Measurements from ENCODE around the gene SECISBP2.

The SECISBP2 gene

DNA sequence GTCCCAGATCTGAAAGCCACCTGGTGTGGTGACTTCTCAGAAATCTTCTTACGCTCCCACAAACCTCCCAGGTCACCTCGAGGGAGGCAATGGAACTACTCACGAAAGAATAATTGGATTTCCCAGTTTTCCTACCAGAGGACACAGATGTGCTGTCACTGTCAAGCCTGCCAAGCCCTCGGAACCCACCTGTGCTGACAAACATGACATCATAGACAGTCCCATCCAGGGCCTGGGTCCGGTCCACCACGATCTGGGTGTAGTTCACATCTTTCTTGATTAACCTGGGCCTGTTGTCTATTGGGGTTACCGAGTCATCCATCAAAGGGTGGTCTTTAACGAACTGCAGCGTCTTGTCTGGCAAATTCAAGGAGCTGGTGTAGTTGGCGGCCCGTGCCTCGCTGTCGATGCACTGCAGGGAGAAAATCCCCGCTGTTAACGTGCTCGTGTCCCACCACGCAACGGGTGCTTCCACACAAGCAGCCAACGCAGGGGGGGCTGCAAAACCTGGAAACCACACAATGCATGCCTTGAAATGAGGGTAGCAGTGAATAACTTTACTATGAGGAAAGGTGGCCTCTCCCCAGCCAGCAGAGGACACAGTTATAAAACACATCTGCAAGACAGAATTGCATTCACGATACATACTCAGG lies 69.0 kb downstream of the SECISBP2 start:
- TF ChIP-seq TAF1 (IDR thresholded peaks at IDR 0.05; ENCODE audit: borderline replicate concordance, insufficient read depth, low read length) (no peak), SIN3A (IDR thresholded peaks at IDR 0.05; ENCODE audit: borderline replicate concordance, insufficient read depth, low read length) (no peak), POLR2AphosphoS5 (IDR thresholded peaks at IDR 0.05; ENCODE audit: low read depth, low read length) (no peak), FOXP2 (optimal IDR thresholded peaks at IDR 0.05; ENCODE audit: borderline replicate concordance, extremely low read depth, extremely low read length, insufficient read depth) (no peak)
- TF ChIP-seq, protein P1, sequence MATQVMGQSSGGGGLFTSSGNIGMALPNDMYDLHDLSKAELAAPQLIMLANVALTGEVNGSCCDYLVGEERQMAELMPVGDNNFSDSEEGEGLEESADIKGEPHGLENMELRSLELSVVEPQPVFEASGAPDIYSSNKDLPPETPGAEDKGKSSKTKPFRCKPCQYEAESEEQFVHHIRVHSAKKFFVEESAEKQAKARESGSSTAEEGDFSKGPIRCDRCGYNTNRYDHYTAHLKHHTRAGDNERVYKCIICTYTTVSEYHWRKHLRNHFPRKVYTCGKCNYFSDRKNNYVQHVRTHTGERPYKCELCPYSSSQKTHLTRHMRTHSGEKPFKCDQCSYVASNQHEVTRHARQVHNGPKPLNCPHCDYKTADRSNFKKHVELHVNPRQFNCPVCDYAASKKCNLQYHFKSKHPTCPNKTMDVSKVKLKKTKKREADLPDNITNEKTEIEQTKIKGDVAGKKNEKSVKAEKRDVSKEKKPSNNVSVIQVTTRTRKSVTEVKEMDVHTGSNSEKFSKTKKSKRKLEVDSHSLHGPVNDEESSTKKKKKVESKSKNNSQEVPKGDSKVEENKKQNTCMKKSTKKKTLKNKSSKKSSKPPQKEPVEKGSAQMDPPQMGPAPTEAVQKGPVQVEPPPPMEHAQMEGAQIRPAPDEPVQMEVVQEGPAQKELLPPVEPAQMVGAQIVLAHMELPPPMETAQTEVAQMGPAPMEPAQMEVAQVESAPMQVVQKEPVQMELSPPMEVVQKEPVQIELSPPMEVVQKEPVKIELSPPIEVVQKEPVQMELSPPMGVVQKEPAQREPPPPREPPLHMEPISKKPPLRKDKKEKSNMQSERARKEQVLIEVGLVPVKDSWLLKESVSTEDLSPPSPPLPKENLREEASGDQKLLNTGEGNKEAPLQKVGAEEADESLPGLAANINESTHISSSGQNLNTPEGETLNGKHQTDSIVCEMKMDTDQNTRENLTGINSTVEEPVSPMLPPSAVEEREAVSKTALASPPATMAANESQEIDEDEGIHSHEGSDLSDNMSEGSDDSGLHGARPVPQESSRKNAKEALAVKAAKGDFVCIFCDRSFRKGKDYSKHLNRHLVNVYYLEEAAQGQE (IDR thresholded peaks at IDR 0.05; ENCODE audit: insufficient read depth in 1 of 2, low read depth in 2 of 2, low read length in 2 of 2) = no peak

DNA sequence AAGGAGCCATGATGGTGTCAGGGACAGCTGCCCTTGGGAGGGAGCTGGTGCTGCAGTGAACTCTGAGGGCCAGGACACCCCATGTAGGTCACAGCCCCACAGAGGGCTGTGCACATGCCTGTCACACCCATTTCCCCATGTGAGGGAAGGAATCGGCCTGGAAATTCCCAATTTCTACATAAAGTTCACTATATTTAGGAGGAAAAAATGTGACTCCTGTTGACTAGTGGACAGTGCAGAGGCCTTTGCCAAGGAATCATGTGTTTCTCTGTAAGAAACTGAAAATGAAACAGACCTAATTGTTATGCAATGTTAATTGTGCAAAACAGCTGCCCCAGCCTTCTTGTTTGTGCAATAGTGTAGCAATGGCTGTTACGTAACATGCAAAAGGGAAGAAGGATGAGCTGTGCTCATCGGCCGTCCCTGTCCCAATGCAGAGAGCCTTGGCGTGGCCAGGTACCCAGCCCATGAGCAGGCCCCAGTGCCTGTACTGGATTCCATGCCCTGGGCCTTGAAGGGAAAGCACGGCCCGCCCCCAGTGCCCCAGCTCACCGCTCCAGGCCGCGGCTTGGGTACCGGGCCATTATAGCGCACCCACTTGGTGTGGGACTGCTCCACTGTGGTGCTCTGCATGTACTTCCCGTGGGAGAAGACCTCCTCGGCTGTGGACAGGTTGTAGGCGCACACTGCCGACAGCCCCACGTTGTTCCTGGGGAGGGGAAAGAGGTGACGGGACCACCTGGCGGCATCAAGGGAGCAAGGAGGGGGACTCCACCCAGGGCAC lies 70.0 kb downstream of the SECISBP2 start:
- TF ChIP-seq POLR2AphosphoS5 (IDR thresholded peaks at IDR 0.05; ENCODE audit: low read depth, low read length) (no peak), TAF1 (IDR thresholded peaks at IDR 0.05; ENCODE audit: borderline replicate concordance, insufficient read depth, low read length) (no peak), FOXP2 (optimal IDR thresholded peaks at IDR 0.05; ENCODE audit: borderline replicate concordance, extremely low read depth, extremely low read length, insufficient read depth) (no peak), SIN3A (IDR thresholded peaks at IDR 0.05; ENCODE audit: borderline replicate concordance, insufficient read depth, low read length) (no peak)
- TF ChIP-seq, protein P1 (IDR thresholded peaks at IDR 0.05; ENCODE audit: insufficient read depth in 1 of 2, low read depth in 2 of 2, low read length in 2 of 2) = no peak

DNA sequence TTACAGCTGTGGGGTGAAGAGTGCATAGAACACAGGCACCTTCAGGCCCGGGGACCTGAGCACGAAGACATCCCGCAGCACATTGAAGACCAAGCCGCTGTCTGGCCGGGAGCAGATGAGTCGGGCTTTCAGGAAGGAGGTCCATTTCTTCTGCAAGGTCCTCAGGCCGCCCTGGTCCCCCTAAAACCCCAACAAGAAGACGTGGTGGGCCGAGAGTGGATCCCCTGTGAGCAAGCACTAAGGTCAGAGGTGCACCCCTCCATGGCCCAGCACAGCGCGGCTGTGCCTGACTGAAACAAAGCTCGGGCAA lies 70.5 kb downstream of the SECISBP2 start:
- TF ChIP-seq, protein P1 (IDR thresholded peaks at IDR 0.05; ENCODE audit: insufficient read depth in 1 of 2, low read depth in 2 of 2, low read length in 2 of 2) = no peak
- TF ChIP-seq POLR2AphosphoS5 (IDR thresholded peaks at IDR 0.05; ENCODE audit: low read depth, low read length) (no peak), FOXP2 (optimal IDR thresholded peaks at IDR 0.05; ENCODE audit: borderline replicate concordance, extremely low read depth, extremely low read length, insufficient read depth) (no peak), SIN3A (IDR thresholded peaks at IDR 0.05; ENCODE audit: borderline replicate concordance, insufficient read depth, low read length) (no peak), TAF1 (IDR thresholded peaks at IDR 0.05; ENCODE audit: borderline replicate concordance, insufficient read depth, low read length) (no peak)

DNA sequence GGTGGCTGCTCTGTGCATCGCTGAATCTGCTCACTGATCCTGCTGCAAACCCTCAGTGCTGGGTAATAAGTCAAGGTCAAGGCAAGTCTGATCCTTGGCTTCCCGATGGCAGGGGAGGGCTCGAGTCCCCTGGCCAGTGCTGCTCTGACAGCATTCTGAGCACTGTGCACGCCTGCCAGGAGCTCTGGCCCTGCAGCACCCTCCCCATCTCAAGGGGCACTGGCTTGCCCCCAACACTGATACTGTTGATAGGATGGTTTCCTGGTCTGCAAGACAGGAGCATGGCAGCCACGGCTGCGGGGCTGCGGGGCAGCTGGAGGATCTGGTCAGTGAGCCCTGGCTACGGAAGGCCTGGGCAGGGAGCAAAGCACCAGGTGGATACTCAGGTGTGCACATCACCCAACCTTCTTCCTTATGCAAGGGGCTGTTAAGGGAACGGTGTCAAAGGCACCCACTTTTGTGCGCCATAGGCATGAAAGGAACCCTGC lies 71.8 kb downstream of the SECISBP2 start:
- no peak for TF ChIP-seq TAF1 (IDR thresholded peaks at IDR 0.05; ENCODE audit: borderline replicate concordance, insufficient read depth, low read length)

DNA sequence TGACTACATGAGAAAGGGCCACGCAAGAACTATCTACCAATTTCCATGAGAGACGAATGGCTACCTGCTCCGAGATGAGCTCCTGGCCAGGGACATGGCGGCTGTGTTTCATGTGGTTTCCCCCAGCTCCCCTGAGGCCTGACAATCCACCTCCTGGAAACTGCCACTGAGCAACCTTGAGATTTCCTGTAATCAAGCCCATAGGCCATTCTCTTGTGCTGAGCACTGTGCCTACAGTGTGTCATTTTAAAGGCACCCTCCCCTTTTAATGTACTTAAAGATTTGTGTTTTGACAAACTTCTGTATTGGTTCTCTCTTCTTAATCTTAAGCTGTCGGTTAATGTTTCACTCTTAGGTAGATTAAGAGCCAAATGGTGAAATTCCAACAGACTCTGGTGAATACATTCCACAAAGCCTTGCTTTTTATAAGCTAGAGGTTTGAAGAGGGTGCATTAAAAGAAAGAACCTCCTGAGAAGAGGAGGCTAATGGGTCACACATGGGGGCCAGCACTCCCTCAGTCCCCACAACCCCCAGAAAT lies 72.3 kb downstream of the SECISBP2 start:
- TF ChIP-seq FOXP2 (optimal IDR thresholded peaks at IDR 0.05; ENCODE audit: borderline replicate concordance, extremely low read depth, extremely low read length, insufficient read depth) (no peak), TAF1 (IDR thresholded peaks at IDR 0.05; ENCODE audit: borderline replicate concordance, insufficient read depth, low read length) (no peak), SIN3A (IDR thresholded peaks at IDR 0.05; ENCODE audit: borderline replicate concordance, insufficient read depth, low read length) (no peak), POLR2AphosphoS5 (IDR thresholded peaks at IDR 0.05; ENCODE audit: low read depth, low read length) (no peak)
- TF ChIP-seq, protein P1 (IDR thresholded peaks at IDR 0.05; ENCODE audit: insufficient read depth in 1 of 2, low read depth in 2 of 2, low read length in 2 of 2) = no peak
